ENCODE results near the gene FTSJ3.
"Not testable (repeated sequence)": the region's sequence is repeated elsewhere in the genome, so short reads cannot be mapped to it uniquely, and the experiment has no call there.

FTSJ3 gene

DNA sequence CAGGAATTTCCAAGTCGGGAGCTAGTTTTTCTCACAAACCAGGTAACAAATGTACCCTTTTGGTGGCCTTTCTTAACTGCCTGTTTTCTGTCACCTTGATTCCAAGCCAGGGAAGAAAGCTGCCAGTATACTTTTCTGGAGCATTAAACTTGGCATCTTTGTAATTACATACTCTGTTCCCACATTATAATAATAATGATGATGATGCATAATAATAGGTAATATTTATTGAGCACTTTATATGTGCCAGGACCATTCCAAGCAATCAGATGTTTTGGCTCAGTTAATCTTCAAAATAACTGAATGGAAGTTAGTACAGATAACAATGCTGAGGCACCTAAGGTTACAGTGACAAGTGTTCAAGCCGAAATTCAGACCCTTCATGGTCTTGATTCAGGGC lies 11.3 kb downstream of the FTSJ3 start:
- no peaks in the 10 kb centered on the region for H3K9me3 ChIP-seq (ENCODE audit: control insufficient read depth, insufficient read depth, low read length)
- H3K4me3 ChIP-seq (ENCODE audit: low read depth, low read length), result no peak overlapping the region
- no peak overlapping the region for H3K9ac ChIP-seq (ENCODE audit: low read depth, low read length)
- peaks cover 99% of the 10 kb centered on the region for H3K36me3 ChIP-seq (ENCODE audit: control insufficient read depth, insufficient read depth, low read length)
- no peaks in the 10 kb centered on the region for H3K4me1 ChIP-seq (ENCODE audit: control insufficient read depth, insufficient read depth, low read length)
- no peak overlapping the region for H3K27ac ChIP-seq (ENCODE audit: low read depth, low read length)
- no peaks in the 10 kb centered on the region for H3K27me3 ChIP-seq (ENCODE audit: control insufficient read depth, insufficient read depth, low read length)

DNA sequence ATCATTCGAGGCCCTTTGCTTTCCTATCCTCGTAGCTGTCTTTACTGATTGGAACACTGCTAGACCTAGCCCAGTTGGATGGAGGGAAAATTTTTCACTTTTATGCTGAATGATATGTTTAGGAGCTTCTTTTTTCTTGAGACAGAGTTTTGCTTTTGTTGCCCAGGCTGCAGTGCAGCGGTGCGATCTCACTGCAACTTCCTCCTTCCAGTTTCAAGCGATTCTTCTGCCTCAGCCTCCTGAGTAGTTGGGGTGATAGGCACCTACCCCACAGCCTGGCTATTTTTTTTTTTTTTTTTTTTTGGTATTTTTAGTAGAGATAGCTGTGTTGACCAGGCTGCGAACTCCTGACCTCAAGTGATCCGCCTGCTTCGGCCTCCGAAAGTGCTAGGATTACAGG lies 17.5 kb downstream of the FTSJ3 start:
- no peaks in the 10 kb centered on the region for H3K9me3 ChIP-seq (ENCODE audit: control insufficient read depth, insufficient read depth, low read length)
- H3K27me3 ChIP-seq (ENCODE audit: control insufficient read depth, insufficient read depth, low read length), result no peaks in the 10 kb centered on the region
- H3K4me1 ChIP-seq (ENCODE audit: control insufficient read depth, insufficient read depth, low read length), result no peaks in the 10 kb centered on the region
- no peak overlapping the region for H3K9ac ChIP-seq (ENCODE audit: low read depth, low read length)
- H3K27ac ChIP-seq (ENCODE audit: low read depth, low read length), result no peak overlapping the region
- no peak overlapping the region for H3K4me3 ChIP-seq (ENCODE audit: low read depth, low read length)
- H3K36me3 ChIP-seq (ENCODE audit: control insufficient read depth, insufficient read depth, low read length), result peaks cover 99% of the 10 kb centered on the region

DNA sequence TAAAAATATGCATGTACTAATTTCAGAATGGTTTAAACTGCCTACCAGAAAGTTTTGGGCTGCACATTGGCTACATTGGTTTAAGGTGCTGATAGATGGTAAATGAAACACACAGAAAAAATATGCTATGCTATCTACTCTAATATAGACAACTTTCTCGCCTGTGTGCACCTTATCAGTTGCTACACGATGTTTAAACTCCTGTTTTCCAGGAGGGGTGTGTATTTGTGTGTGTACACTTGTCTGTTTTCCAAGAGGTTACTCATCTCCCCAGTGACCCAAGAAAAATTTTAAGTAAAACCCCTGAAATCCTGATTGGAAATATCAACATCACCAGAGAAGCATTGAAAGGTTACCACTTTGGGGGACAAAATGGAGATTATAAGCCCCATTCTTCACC lies 21.9 kb downstream of the FTSJ3 start:
- peaks cover 97% of the 10 kb centered on the region for H3K36me3 ChIP-seq (ENCODE audit: control insufficient read depth, insufficient read depth, low read length)

DNA sequence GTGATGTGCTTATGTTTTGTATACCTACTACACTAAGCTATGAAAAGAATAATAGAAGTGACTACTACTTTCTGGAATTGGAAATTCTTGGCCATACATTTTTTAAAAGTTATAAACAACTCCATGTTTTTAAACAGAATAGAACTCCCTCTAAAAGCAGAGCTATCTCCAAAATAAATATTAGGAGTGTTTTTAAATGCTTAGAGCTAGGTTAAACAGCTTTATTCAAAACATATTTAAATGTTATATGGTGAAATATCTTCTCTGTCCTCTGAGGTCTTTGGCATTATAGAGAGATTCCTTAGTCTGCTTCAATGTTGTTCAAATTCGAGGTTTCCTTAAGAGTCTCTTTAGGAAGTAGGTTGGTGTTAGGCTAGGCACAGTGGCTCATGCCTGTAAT lies 23.1 kb downstream of the FTSJ3 start:
- H3K27me3 ChIP-seq (ENCODE audit: control insufficient read depth, insufficient read depth, low read length), result no peaks in the 10 kb centered on the region
- H3K9me3 ChIP-seq (ENCODE audit: control insufficient read depth, insufficient read depth, low read length), result no peaks in the 10 kb centered on the region
- no peak overlapping the region for H3K27ac ChIP-seq (ENCODE audit: low read depth, low read length)
- H3K36me3 ChIP-seq (ENCODE audit: control insufficient read depth, insufficient read depth, low read length), result peaks cover 97% of the 10 kb centered on the region
- H3K4me3 ChIP-seq (ENCODE audit: low read depth, low read length), result no peak overlapping the region
- H3K9ac ChIP-seq (ENCODE audit: low read depth, low read length), result no peak overlapping the region
- no peaks in the 10 kb centered on the region for H3K4me1 ChIP-seq (ENCODE audit: control insufficient read depth, insufficient read depth, low read length)

More for the DNA sequence above, 21.9 kb downstream of the FTSJ3 start:
- H3K9me3 ChIP-seq (ENCODE audit: control insufficient read depth, insufficient read depth, low read length), result no peaks in the 10 kb centered on the region
- no peaks in the 10 kb centered on the region for H3K27me3 ChIP-seq (ENCODE audit: control insufficient read depth, insufficient read depth, low read length)
- no peak overlapping the region for H3K9ac ChIP-seq (ENCODE audit: low read depth, low read length)
- no peaks in the 10 kb centered on the region for H3K4me1 ChIP-seq (ENCODE audit: control insufficient read depth, insufficient read depth, low read length)
- no peak overlapping the region for H3K27ac ChIP-seq (ENCODE audit: low read depth, low read length)
- H3K4me3 ChIP-seq (ENCODE audit: low read depth, low read length), result no peak overlapping the region

DNA sequence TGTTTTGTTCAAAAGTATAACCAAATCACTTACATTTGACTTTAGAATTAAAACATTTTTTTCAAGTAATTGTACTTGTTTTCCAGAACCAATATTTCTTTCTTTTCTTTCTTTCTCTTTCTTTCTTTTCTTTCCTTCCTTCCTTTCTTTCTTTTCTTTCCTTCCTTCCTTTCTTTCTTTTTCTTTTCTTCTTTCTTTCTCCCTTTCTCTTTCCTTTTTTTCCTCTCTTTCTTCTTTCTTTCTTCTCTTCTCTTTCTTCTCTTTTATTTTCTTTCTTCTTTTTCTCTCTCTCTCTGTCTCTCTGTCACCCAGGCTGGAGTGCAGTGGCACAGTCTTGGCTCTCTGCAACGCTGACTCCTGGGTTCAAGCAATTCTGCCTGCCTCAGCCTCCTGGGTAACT lies 26.7 kb downstream of the FTSJ3 start:
- Histone ChIP-seq H3K4me1 (ENCODE audit: control insufficient read depth, insufficient read depth, low read length) (no peaks in the 10 kb centered on the region), H3K27me3 (ENCODE audit: control insufficient read depth, insufficient read depth, low read length) (no peaks in the 10 kb centered on the region), H3K36me3 (ENCODE audit: control insufficient read depth, insufficient read depth, low read length) (peaks cover 97% of the 10 kb centered on the region), H3K9me3 (ENCODE audit: control insufficient read depth, insufficient read depth, low read length) (no peaks in the 10 kb centered on the region), H3K9ac (ENCODE audit: low read depth, low read length) (no peak overlapping the region), H3K4me3 (ENCODE audit: low read depth, low read length) (no peak overlapping the region), H3K27ac (ENCODE audit: low read depth, low read length) (no peak overlapping the region)

DNA sequence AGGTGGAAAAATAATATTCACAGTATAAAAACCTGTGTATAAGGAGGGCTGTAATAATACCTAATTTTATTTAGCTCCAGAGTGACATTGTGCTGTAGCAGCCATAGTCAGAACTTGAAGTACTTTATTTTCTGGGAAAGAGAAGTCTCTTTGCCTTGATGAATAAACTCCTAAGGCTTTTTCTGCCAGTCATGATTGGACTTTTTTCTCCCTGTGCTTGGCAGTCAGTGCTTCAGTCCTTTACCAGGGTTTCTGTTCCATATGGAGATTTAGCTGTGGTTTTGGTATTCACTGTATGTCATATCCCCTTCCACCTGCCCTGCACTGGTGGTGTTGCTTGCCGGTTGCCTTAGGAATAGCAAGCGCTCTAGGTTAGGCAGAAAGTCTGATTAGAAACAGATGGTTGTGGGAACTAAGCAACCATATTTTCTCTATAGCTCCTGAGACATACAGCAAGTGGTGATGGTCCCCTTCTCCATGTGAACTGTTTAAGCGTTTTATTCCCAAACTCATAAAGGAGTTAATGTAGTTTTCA lies 28.8 kb downstream of the FTSJ3 start:
- peaks cover 97% of the 10 kb centered on the region for H3K36me3 ChIP-seq (ENCODE audit: control insufficient read depth, insufficient read depth, low read length)

DNA sequence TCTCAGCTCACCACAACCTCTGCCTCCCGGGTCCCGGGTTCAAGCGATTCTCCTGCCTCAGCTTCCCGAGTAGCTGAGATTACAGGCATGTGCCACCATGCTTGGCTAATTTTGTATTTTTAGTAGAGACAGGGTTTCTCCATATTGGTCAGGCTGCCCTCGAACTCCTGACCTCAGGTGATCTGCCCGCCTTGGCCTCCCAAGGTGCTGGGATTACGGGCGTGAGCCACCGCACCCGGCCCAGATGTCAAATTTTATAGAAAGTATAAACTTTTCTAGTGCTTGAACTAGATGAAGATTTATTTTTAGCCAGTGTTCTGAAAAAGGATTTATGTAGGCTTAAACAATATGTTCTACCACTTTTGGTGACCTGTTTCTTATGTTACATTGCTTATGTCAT lies 31.1 kb downstream of the FTSJ3 start:
- H3K27ac ChIP-seq (ENCODE audit: low read depth, low read length); H3K27me3 ChIP-seq (ENCODE audit: control insufficient read depth, insufficient read depth, low read length); H3K9me3 ChIP-seq (ENCODE audit: control insufficient read depth, insufficient read depth, low read length); H3K9ac ChIP-seq (ENCODE audit: low read depth, low read length); H3K4me1 ChIP-seq (ENCODE audit: control insufficient read depth, insufficient read depth, low read length); H3K4me3 ChIP-seq (ENCODE audit: low read depth, low read length): not testable (repeated sequence)
- peaks cover 99% of the 10 kb centered on the region for H3K36me3 ChIP-seq (ENCODE audit: control insufficient read depth, insufficient read depth, low read length)

More for the DNA sequence above, 28.8 kb downstream of the FTSJ3 start:
- Histone ChIP-seq H3K9ac (ENCODE audit: low read depth, low read length) (no peak overlapping the region), H3K27me3 (ENCODE audit: control insufficient read depth, insufficient read depth, low read length) (no peaks in the 10 kb centered on the region), H3K27ac (ENCODE audit: low read depth, low read length) (no peak overlapping the region), H3K9me3 (ENCODE audit: control insufficient read depth, insufficient read depth, low read length) (no peaks in the 10 kb centered on the region), H3K4me1 (ENCODE audit: control insufficient read depth, insufficient read depth, low read length) (no peaks in the 10 kb centered on the region), H3K4me3 (ENCODE audit: low read depth, low read length) (no peak overlapping the region)

DNA sequence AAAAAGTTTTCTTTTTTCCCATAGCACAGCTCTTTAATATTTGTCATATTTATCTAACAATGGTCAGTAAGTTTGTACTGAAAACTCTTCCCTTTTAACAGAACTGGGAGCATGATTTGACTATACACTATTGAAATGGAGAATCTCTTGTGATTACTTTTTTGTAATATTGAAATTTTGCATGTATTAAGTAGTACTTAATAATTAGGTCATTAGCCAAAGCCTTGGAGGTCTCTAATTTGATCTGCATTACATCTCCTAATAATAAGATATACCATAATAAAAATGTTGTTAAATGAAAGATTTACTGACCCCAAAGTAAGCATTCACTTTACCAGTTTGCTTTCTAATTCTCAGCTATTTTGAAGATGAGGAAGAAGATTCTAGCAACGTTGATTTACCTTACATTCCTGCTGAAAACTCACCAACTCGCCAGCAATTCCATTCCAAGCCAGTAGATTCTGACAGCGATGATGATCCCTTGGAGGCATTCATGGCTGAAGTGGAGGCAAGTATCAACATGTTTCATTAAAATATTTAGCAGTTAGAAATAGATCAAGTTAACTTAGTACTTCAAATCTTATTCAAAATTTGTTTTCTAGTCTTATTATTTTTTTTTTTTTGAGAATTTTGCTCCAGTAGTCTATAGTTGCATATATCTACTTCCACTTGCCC lies 35.3 kb downstream of the FTSJ3 start:
- H3K9me3 ChIP-seq (ENCODE audit: control insufficient read depth, insufficient read depth, low read length), result no peaks in the 10 kb centered on the region
- no peak overlapping the region for H3K9ac ChIP-seq (ENCODE audit: low read depth, low read length)
- peaks cover 97% of the 10 kb centered on the region for H3K36me3 ChIP-seq (ENCODE audit: control insufficient read depth, insufficient read depth, low read length)
- H3K4me1 ChIP-seq (ENCODE audit: control insufficient read depth, insufficient read depth, low read length), result no peaks in the 10 kb centered on the region
- no peak overlapping the region for H3K4me3 ChIP-seq (ENCODE audit: low read depth, low read length)
- no peaks in the 10 kb centered on the region for H3K27me3 ChIP-seq (ENCODE audit: control insufficient read depth, insufficient read depth, low read length)
- H3K27ac ChIP-seq (ENCODE audit: low read depth, low read length), result no peak overlapping the region

DNA sequence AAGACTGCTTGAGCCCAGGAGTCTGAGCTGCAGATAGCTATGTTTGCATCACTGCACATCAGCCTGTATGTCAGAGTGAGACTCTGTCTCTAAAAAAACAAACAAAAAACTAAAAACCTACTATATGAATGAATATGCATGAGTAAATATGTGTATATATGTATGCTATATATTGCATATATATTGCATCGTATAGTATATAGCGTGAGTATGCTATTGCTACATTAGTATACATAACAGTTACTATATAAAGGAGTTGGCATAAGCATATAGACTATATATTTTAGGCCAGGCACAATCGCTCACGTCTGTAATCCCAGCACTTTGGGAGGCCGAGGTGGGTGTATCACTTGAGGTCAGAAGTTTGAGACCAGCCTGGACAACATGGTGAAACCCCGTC lies 37.4 kb downstream of the FTSJ3 start:
- Histone ChIP-seq H3K9me3 (ENCODE audit: control insufficient read depth, insufficient read depth, low read length) (no peaks in the 10 kb centered on the region), H3K9ac (ENCODE audit: low read depth, low read length) (no peak overlapping the region), H3K27me3 (ENCODE audit: control insufficient read depth, insufficient read depth, low read length) (no peaks in the 10 kb centered on the region), H3K36me3 (ENCODE audit: control insufficient read depth, insufficient read depth, low read length) (peaks cover 93% of the 10 kb centered on the region), H3K4me1 (ENCODE audit: control insufficient read depth, insufficient read depth, low read length) (no peaks in the 10 kb centered on the region), H3K4me3 (ENCODE audit: low read depth, low read length) (no peak overlapping the region), H3K27ac (ENCODE audit: low read depth, low read length) (no peak overlapping the region)

DNA sequence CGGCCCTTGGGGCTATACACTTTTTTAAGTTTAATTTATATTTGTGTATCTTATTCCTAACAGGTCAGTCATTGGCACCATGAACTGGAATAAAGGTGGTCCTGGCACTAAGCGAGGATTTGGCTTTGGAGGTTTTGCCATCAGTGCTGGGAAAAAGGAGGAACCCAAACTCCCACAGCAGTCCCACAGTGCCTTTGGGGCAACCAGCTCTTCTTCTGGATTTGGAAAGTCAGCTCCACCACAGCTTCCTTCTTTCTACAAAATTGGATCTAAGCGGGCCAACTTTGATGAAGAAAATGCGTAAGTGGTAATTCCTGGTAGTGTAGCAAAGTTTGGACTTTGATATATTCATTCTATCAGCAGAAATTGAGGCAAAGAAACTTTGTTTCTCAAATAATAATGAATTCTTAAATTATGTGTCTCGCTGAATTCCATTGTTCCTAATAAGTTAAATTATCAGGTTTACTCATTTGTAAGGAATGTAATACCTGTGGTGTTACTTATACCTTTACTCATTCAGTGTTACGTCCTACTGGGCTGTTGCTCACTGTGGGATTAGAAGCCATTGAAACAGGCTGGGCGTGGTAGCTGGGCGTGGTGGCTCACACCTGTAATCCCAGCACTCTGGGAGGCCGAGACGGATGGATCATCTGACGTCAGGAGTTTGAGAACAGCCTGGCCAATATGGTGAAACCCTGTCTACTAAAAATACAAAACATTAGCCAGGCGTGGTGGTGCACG lies 40.3 kb downstream of the FTSJ3 start:
- H3K9ac ChIP-seq (ENCODE audit: low read depth, low read length), result no peak overlapping the region
- H3K4me3 ChIP-seq (ENCODE audit: low read depth, low read length), result no peak overlapping the region
- H3K4me1 ChIP-seq (ENCODE audit: control insufficient read depth, insufficient read depth, low read length), result no peaks in the 10 kb centered on the region
- no peaks in the 10 kb centered on the region for H3K27me3 ChIP-seq (ENCODE audit: control insufficient read depth, insufficient read depth, low read length)
- peaks cover 91% of the 10 kb centered on the region for H3K36me3 ChIP-seq (ENCODE audit: control insufficient read depth, insufficient read depth, low read length)
- no peak overlapping the region for H3K27ac ChIP-seq (ENCODE audit: low read depth, low read length)
- no peaks in the 10 kb centered on the region for H3K9me3 ChIP-seq (ENCODE audit: control insufficient read depth, insufficient read depth, low read length)

DNA sequence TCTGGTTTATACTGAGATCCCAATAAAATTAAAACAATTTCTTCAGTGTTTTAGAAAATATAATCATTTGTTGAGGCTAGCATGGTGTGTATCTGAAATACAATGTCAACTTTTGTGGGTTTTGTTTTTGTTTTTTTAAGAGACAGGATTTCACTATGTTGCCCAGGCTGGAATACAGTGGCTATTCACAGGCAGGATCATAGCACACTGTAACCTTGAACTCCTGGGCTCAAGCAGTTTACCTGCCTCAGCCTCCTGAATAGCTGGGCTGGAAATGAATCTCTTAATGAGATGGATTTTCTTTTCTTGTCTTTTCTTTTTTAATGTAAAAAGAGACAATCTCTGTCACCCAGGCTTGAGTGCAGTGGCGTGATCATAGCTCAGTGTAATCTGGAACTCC lies 41.3 kb downstream of the FTSJ3 start:
- Histone ChIP-seq H3K36me3 (ENCODE audit: control insufficient read depth, insufficient read depth, low read length) (peaks cover 82% of the 10 kb centered on the region), H3K4me1 (ENCODE audit: control insufficient read depth, insufficient read depth, low read length) (no peaks in the 10 kb centered on the region), H3K9me3 (ENCODE audit: control insufficient read depth, insufficient read depth, low read length) (no peaks in the 10 kb centered on the region), H3K4me3 (ENCODE audit: low read depth, low read length) (no peak overlapping the region), H3K27ac (ENCODE audit: low read depth, low read length) (no peak overlapping the region), H3K9ac (ENCODE audit: low read depth, low read length) (no peak overlapping the region), H3K27me3 (ENCODE audit: control insufficient read depth, insufficient read depth, low read length) (no peaks in the 10 kb centered on the region)

Data from HUES48 (cell line).